A549 (cell line): ENCODE results near the gene ARX. TPM values are rescaled to one million over a fixed set of nuclear protein-coding genes. Genes with fewer than 3 reads are reported as not detected.

Experiments
- ATAC-seq, 2 experiments: fragments of 200-7000 bp in 1 of 2; fragments of >200 bp in 1 of 2; cut with Nextera tagmentation in 1 of 2; cut with Tn5 transposase in 1 of 2; 3 replicates each; pipeline versions ENCODE4 v1.8.0 to v1.9.1; 2018 to 2020; ENCODE audit warnings: mild to moderate bottlenecking in 1 of 2, moderate library complexity in 1 of 2
- CTCF ChIA-PET: fragments of 300-600 bp; sonication (Branson Sonifier 250); formaldehyde crosslinking; extraction: SDS; loops from one replicate; lab custom pipeline; 2021; ENCODE audit warnings: antibody characterized with exemption, inconsistent platforms; lab: Yijun Ruan, JAX
- POLR2A ChIA-PET: fragments of 350-600 bp; formaldehyde crosslinking; extraction: SDS; loops from one replicate; lab custom pipeline; 2021; ENCODE audit warnings: antibody characterized with exemption, inconsistent platforms; lab: Yijun Ruan, JAX
- DNase-seq, 2 experiments: peaks; one replicate each; pipeline versions ENCODE4 v3.0.0 to v3.0.0-alpha.2; 2011 to 2016; ENCODE audit warnings: low read depth in 1 of 2, low spot score in 1 of 2
- FAIRE-seq: peaks from 2 replicates; lab custom pipeline; 2011; peaks lifted over from hg19 to GRCh38; lab: Jason Lieb, UNC
- H3K27ac ChIP-seq, 2 experiments: fragments of >200 bp; sonication (Bioruptor Twin); formaldehyde crosslinking; 3 replicates each; pipeline ENCODE4 v1.5.1; 2016 to 2017
- H3K4me1 ChIP-seq: fragments of >200 bp; sonication (Bioruptor Twin); formaldehyde crosslinking; 3 replicates; pipeline ENCODE4 v1.6.1; 2016
- H3K4me2 ChIP-seq: fragments of >200 bp; sonication (Bioruptor Twin); formaldehyde crosslinking; 3 replicates; pipeline ENCODE4 v1.6.1; 2016
- H3K4me3 ChIP-seq: fragments of >200 bp; sonication (Bioruptor Twin); formaldehyde crosslinking; 3 replicates; pipeline ENCODE4 v1.5.1; 2016
- H3K9me3 ChIP-seq: fragments of >200 bp; sonication (Bioruptor Twin); formaldehyde crosslinking; 3 replicates; pipeline ENCODE4 v1.6.1; 2016
- CBX2 ChIP-seq: fragments of 200-600 bp; sonication (generic); IDR thresholded peaks from 2 replicates; pipeline ENCODE4 v1.6.1; 2016; ENCODE audit warnings: low read depth, mild to moderate bottlenecking, borderline replicate concordance
- CHD2 ChIP-seq: fragments of 150-350 bp; IDR thresholded peaks from 2 replicates; pipeline ENCODE4 v1.6.1; 2014; ENCODE audit warnings: low read length; ENCODE audit not compliant: partially characterized antibody
- ESRRA ChIP-seq: fragments of 150-350 bp; IDR thresholded peaks from 2 replicates; pipeline ENCODE4 v1.6.1; 2014; ENCODE audit warnings: mild to moderate bottlenecking, low read length, borderline replicate concordance
- HDAC2 ChIP-seq: fragments of 200-600 bp; sonication (generic); IDR thresholded peaks from 2 replicates; pipeline ENCODE4 v1.6.1; 2016
- HOXB13 ChIP-seq: fragments of 250-450 bp; sonication (Bioruptor Pico); IDR thresholded peaks from 2 replicates; pipeline ENCODE4 v1.5.0; 2020; ENCODE audit warnings: low read depth, mild to moderate bottlenecking, moderate library complexity
- JUN ChIP-seq, 2 experiments: fragments of >200 bp; sonication (Bioruptor Twin); formaldehyde crosslinking; IDR thresholded peaks; 2 replicates in 1 of 2; 3 replicates in 1 of 2; pipeline ENCODE4 v1.6.1; 2016 to 2017
- NR3C1 ChIP-seq: fragments of >200 bp; sonication (Bioruptor Twin); formaldehyde crosslinking; IDR thresholded peaks from 3 replicates; pipeline ENCODE4 v1.6.1; 2017
- PHF8 ChIP-seq: fragments of 200-600 bp; sonication (generic); IDR thresholded peaks from 2 replicates; pipeline ENCODE4 v1.6.1; 2016; ENCODE audit warnings: low read depth, mild to moderate bottlenecking, antibody characterized with exemption, moderate library complexity, borderline replicate concordance
- RAD21 ChIP-seq, 2 experiments: fragments of >200 bp in 1 of 2; sonication (Bioruptor Twin) in 1 of 2; formaldehyde crosslinking in 1 of 2; IDR thresholded peaks in 1 of 2; conservative IDR thresholded peaks in 1 of 2; 2 replicates in 1 of 2; 3 replicates in 1 of 2; pipeline ENCODE4 v1.6.1; 2012 to 2018; ENCODE audit warnings: inconsistent platforms in 1 of 2
- RFX5 ChIP-seq: fragments of 450-650 bp; IDR thresholded peaks from 2 replicates; pipeline ENCODE4 v1.7.1; 2014; ENCODE audit warnings: antibody characterized with exemption, mild to moderate bottlenecking, moderate library complexity
- RNF2 ChIP-seq: fragments of 200-600 bp; sonication (generic); IDR thresholded peaks from 2 replicates; pipeline ENCODE4 v1.6.1; 2016; ENCODE audit warnings: low read depth, mild to moderate bottlenecking, antibody characterized with exemption, moderate library complexity, borderline replicate concordance
- SREBF2 ChIP-seq: fragments of 450-650 bp; IDR thresholded peaks from 2 replicates; pipeline ENCODE4 v1.6.1; 2014; ENCODE audit warnings: mild to moderate bottlenecking, moderate library complexity
- ZC3H11A ChIP-seq: fragments of 450-650 bp; IDR thresholded peaks from 2 replicates; pipeline ENCODE4 v1.6.1; 2014; ENCODE audit warnings: antibody characterized with exemption, mild to moderate bottlenecking
- ZSCAN20 ChIP-seq: fragments of 250-450 bp; sonication (Bioruptor Pico); IDR thresholded peaks from 2 replicates; pipeline ENCODE4 v1.8.0; 2022; ENCODE audit warnings: mild to moderate bottlenecking, moderate library complexity
- WGBS: methylation state at CpG from one replicate; pipeline ENCODE4 v1.1.6; 2017; ENCODE audit errors: missing lambda C conversion rate; 5-methylcytosine and 5-hydroxymethylcytosine counted together
- polyA plus RNA-seq, 4 experiments: library from polyadenylated mRNA; depleted of rRNA in 3 of 4; stranded (reverse); fragments of >200 nt; fragmentation: RNase III in 1 of 4; extraction: RNeasy Plus Mini Kit Qiagen cat#74134 plus additional on column Dnase treatment in 1 of 4; gene quantifications; 2 replicates in 3 of 4; 3 replicates in 1 of 4; pipeline ENCODE4 v1.2.3, GENCODE V29; 2011 to 2017
- TF ChIP-seq, protein P1 (sequence below): fragments of >200 bp; sonication (Bioruptor Twin); formaldehyde crosslinking; IDR thresholded peaks from 3 replicates; pipeline ENCODE4 v1.5.1; 2016
- TF ChIP-seq, protein P2 (sequence below): fragments of 450-650 bp; IDR thresholded peaks from 2 replicates; pipeline ENCODE4 v1.6.1; 2014; ENCODE audit warnings: antibody characterized with exemption
- TF ChIP-seq, protein P3 (sequence below): fragments of 250-450 bp; sonication (Bioruptor Pico); IDR thresholded peaks from 2 replicates; pipeline ENCODE4 v1.5.0; 2021; ENCODE audit warnings: mild to moderate bottlenecking, moderate library complexity, borderline replicate concordance
- TF ChIP-seq, protein P4 (sequence below): fragments of 200-600 bp; sonication (generic); IDR thresholded peaks from 2 replicates; pipeline ENCODE4 v1.6.1; 2016; ENCODE audit warnings: antibody characterized with exemption, mild to moderate bottlenecking, moderate library complexity
- TF ChIP-seq, protein P5 (sequence below): fragments of >200 bp; sonication (Bioruptor Twin); formaldehyde crosslinking; IDR thresholded peaks from 3 replicates; pipeline ENCODE4 v1.6.1; 2016

Gene ARX
- polyA plus RNA-seq, 2 of the 4 experiments (the other 2 are of a cell fraction) = 0.40 to 1.00 TPM

DNA sequence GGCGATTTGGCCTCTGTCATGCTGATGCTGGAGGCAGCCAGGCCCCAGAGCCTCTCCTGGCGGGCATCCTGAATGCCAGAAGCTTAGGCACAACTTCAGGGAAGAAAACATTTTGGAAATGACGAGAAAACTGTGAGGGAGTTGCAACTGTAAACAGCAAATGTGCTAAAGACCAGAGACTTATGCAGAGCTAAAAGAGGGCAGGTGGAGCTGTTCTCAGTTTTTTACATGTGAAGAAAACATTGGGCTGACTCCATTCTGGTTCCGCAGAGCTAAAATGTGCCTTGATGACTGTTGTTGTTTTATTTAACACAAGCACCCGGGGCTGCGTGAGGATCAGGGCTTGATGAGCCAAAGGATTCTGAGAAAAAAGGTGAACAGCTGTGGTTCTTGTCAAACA, 10.8 kb upstream of the ARX start:
- H3K4me3 ChIP-seq = no peak overlapping the region
- 65% methylated on average over 6 of the region's 6 CpGs for WGBS
- TF ChIP-seq RAD21 (conservative IDR thresholded peaks at IDR 0.05 in 1 of 2, IDR thresholded peaks at IDR 0.05 in 1 of 2) (no peak), HOXB13 (no peak), PHF8 (no peak), HDAC2 (no peak), SREBF2 (no peak), ZSCAN20 (CRISPR knock-in tag) (no peak), CBX2 (no peak), ESRRA (no peak), CHD2 (no peak)
- TF ChIP-seq, protein P1, sequence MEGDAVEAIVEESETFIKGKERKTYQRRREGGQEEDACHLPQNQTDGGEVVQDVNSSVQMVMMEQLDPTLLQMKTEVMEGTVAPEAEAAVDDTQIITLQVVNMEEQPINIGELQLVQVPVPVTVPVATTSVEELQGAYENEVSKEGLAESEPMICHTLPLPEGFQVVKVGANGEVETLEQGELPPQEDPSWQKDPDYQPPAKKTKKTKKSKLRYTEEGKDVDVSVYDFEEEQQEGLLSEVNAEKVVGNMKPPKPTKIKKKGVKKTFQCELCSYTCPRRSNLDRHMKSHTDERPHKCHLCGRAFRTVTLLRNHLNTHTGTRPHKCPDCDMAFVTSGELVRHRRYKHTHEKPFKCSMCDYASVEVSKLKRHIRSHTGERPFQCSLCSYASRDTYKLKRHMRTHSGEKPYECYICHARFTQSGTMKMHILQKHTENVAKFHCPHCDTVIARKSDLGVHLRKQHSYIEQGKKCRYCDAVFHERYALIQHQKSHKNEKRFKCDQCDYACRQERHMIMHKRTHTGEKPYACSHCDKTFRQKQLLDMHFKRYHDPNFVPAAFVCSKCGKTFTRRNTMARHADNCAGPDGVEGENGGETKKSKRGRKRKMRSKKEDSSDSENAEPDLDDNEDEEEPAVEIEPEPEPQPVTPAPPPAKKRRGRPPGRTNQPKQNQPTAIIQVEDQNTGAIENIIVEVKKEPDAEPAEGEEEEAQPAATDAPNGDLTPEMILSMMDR = no peak
- TF ChIP-seq, protein P2, sequence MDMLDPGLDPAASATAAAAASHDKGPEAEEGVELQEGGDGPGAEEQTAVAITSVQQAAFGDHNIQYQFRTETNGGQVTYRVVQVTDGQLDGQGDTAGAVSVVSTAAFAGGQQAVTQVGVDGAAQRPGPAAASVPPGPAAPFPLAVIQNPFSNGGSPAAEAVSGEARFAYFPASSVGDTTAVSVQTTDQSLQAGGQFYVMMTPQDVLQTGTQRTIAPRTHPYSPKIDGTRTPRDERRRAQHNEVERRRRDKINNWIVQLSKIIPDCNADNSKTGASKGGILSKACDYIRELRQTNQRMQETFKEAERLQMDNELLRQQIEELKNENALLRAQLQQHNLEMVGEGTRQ = no peak
- TF ChIP-seq, protein P3, sequence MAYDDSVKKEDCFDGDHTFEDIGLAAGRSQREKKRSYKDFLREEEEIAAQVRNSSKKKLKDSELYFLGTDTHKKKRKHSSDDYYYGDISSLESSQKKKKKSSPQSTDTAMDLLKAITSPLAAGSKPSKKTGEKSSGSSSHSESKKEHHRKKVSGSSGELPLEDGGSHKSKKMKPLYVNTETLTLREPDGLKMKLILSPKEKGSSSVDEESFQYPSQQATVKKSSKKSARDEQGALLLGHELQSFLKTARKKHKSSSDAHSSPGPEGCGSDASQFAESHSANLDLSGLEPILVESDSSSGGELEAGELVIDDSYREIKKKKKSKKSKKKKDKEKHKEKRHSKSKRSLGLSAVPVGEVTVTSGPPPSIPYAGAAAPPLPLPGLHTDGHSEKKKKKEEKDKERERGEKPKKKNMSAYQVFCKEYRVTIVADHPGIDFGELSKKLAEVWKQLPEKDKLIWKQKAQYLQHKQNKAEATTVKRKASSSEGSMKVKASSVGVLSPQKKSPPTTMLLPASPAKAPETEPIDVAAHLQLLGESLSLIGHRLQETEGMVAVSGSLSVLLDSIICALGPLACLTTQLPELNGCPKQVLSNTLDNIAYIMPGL (CRISPR knock-in tag) = no peak
- no peaks in the 10 kb centered on the region for H3K9me3 ChIP-seq
- no peak overlapping the region for H3K27ac ChIP-seq
- no peak overlapping the region for H3K4me2 ChIP-seq
- ChIA-PET CTCF (interaction anchor here (0.8 to 2.2 kb wide), 3 partner anchors 22 to 187 kb away, joined by 3 to 7 read pairs (median 7); no protein-coding TSS in a partner anchor), POLR2A (no interaction called here)
- peaks cover 14% of the 10 kb centered on the region; the same call in 2 of the 3 replicates for H3K4me1 ChIP-seq
- ATAC-seq (no peak), FAIRE-seq (no peak), DNase-seq (no peak)

DNA sequence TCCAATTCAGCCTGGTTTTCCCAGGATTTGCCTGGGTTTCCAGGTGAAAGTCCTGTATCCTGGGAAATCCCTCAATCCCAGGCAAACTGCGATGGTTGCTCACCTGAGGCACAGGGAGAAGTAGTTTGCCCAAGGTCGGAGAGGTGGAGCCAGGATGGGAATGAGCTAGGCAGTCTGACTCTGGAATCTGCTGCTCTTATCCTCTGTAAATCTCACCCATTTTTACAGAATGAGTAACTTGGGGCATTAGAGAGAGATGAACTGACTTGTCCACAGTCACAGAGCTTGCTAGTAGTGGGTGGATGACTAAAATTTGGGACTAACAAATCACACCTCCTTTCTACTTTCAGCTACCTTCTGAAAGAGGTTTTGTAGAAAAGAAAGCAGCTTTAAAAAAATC, 9.8 kb upstream of the ARX start:
- Histone ChIP-seq H3K4me2 (no peak overlapping the region), H3K4me1 (peaks cover 18% of the 10 kb centered on the region; the same call in 2 of the 3 replicates), H3K27ac (no peak overlapping the region), H3K4me3 (no peak overlapping the region), H3K9me3 (no peaks in the 10 kb centered on the region)
- TF ChIP-seq SREBF2 = no peak
- TF ChIP-seq, protein P4, sequence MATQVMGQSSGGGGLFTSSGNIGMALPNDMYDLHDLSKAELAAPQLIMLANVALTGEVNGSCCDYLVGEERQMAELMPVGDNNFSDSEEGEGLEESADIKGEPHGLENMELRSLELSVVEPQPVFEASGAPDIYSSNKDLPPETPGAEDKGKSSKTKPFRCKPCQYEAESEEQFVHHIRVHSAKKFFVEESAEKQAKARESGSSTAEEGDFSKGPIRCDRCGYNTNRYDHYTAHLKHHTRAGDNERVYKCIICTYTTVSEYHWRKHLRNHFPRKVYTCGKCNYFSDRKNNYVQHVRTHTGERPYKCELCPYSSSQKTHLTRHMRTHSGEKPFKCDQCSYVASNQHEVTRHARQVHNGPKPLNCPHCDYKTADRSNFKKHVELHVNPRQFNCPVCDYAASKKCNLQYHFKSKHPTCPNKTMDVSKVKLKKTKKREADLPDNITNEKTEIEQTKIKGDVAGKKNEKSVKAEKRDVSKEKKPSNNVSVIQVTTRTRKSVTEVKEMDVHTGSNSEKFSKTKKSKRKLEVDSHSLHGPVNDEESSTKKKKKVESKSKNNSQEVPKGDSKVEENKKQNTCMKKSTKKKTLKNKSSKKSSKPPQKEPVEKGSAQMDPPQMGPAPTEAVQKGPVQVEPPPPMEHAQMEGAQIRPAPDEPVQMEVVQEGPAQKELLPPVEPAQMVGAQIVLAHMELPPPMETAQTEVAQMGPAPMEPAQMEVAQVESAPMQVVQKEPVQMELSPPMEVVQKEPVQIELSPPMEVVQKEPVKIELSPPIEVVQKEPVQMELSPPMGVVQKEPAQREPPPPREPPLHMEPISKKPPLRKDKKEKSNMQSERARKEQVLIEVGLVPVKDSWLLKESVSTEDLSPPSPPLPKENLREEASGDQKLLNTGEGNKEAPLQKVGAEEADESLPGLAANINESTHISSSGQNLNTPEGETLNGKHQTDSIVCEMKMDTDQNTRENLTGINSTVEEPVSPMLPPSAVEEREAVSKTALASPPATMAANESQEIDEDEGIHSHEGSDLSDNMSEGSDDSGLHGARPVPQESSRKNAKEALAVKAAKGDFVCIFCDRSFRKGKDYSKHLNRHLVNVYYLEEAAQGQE = no peak
- TF ChIP-seq, protein P5, sequence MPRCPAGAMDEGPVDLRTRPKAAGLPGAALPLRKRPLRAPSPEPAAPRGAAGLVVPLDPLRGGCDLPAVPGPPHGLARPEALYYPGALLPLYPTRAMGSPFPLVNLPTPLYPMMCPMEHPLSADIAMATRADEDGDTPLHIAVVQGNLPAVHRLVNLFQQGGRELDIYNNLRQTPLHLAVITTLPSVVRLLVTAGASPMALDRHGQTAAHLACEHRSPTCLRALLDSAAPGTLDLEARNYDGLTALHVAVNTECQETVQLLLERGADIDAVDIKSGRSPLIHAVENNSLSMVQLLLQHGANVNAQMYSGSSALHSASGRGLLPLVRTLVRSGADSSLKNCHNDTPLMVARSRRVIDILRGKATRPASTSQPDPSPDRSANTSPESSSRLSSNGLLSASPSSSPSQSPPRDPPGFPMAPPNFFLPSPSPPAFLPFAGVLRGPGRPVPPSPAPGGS = no peak
- TF ChIP-seq, protein P3 (CRISPR knock-in tag) = no peak
- no peak for TF ChIP-seq NR3C1
- no peak for TF ChIP-seq JUN (IDR thresholded peaks at IDR 0.05)
- TF ChIP-seq RFX5 = no peak
- TF ChIP-seq RAD21 (conservative IDR thresholded peaks at IDR 0.05 in 1 of 2, IDR thresholded peaks at IDR 0.05 in 1 of 2) = no peak
- no peak for TF ChIP-seq ZC3H11A
- no peak for TF ChIP-seq RNF2
- 69% methylated on average over 2 of the region's 2 CpGs for WGBS
- FAIRE-seq (no peak), ATAC-seq (no peak), DNase-seq (no peak)
- CTCF ChIA-PET = interaction anchor here (0.8 to 2.2 kb wide), 4 partner anchors 13 to 186 kb away, joined by 3 to 7 read pairs (median 6); no protein-coding TSS in a partner anchor
- POLR2A ChIA-PET = no interaction called here
